Neural progenitor cell (in vitro differentiated cells): ENCODE results near the gene SPARCL1. TPM values are rescaled to one million over a fixed set of nuclear protein-coding genes. Genes with fewer than 3 reads are reported as not detected.

Experiments
- DNase-seq: peaks from one replicate; pipeline ENCODE4 v3.0.0-alpha.2; 2016; ENCODE audit warnings: low spot score
- H2AFZ ChIP-seq: fragments of 200-600 bp; sonication (generic); replicated peaks from 2 replicates; pipeline ENCODE4 v1.6.1; 2016; ENCODE audit warnings: antibody characterized with exemption
- H3F3A ChIP-seq: fragments of 200-600 bp; sonication (generic); 2 replicates; pipeline ENCODE4 v1.6.1; 2016; ENCODE audit warnings: antibody characterized with exemption, low read depth
- H3K27ac ChIP-seq: fragments of 200-600 bp; sonication (generic); 2 replicates; pipeline ENCODE4 v1.5.1; 2016; ENCODE audit warnings: mild to moderate bottlenecking
- H3K27me3 ChIP-seq: fragments of 200-600 bp; sonication (generic); 2 replicates; pipeline ENCODE4 v1.6.1; 2016; ENCODE audit warnings: mild to moderate bottlenecking, moderate library complexity
- H3K36me3 ChIP-seq: fragments of 200-600 bp; sonication (generic); 2 replicates; pipeline ENCODE4 v1.5.1; 2016
- H3K4me1 ChIP-seq: fragments of 200-600 bp; sonication (generic); 2 replicates; pipeline ENCODE4 v1.6.1; 2016; ENCODE audit warnings: mixed run types
- H3K4me2 ChIP-seq: fragments of 200-600 bp; sonication (generic); 2 replicates; pipeline ENCODE4 v1.6.1; 2016
- H3K4me3 ChIP-seq: fragments of 200-600 bp; sonication (generic); 2 replicates; pipeline ENCODE4 v1.5.1; 2016
- H3K79me2 ChIP-seq: fragments of 200-600 bp; sonication (generic); 2 replicates; pipeline ENCODE4 v1.6.1; 2016; ENCODE audit warnings: low read depth
- H3K9ac ChIP-seq: fragments of 200-600 bp; sonication (generic); 2 replicates; pipeline ENCODE4 v1.6.1; 2016
- H3K9me3 ChIP-seq: fragments of 200-600 bp; sonication (generic); 2 replicates; pipeline ENCODE4 v1.5.1; 2016; ENCODE audit warnings: low read depth
- H4K20me1 ChIP-seq: fragments of 200-600 bp; sonication (generic); 2 replicates; pipeline ENCODE4 v1.6.1; 2016; ENCODE audit warnings: low read depth
- H3K27ac Mint-ChIP-seq: 3 replicates; pipeline ENCODE4 v1.8.0; 2021; ENCODE audit warnings: mixed read lengths
- H3K27me3 Mint-ChIP-seq: 2 replicates; pipeline ENCODE4 v1.8.0; 2022; ENCODE audit warnings: low read depth, mild to moderate bottlenecking, inconsistent platforms, moderate library complexity, mixed read lengths; ENCODE audit not compliant: insufficient read depth
- H3K36me3 Mint-ChIP-seq: 3 replicates; pipeline ENCODE4 v1.8.0; 2021; ENCODE audit warnings: mixed read lengths
- H3K4me1 Mint-ChIP-seq: 3 replicates; pipeline ENCODE4 v1.8.0; 2021; ENCODE audit warnings: mixed read lengths
- H3K4me3 Mint-ChIP-seq: 3 replicates; pipeline ENCODE4 v1.8.0; 2021; ENCODE audit warnings: mild to moderate bottlenecking, moderate library complexity, mixed read lengths
- H3K9me3 Mint-ChIP-seq: 3 replicates; pipeline ENCODE4 v1.8.0; 2020; ENCODE audit warnings: mixed read lengths
- CTCF ChIP-seq: fragments of 200-600 bp; sonication (generic); IDR thresholded peaks from 2 replicates; pipeline ENCODE4 v1.5.1; 2017; ENCODE audit warnings: antibody characterized with exemption, mild to moderate bottlenecking
- EZH2 ChIP-seq: fragments of 200-600 bp; sonication (generic); IDR thresholded peaks from 2 replicates; pipeline ENCODE4 v1.6.1; 2017; ENCODE audit warnings: antibody characterized with exemption, mild to moderate bottlenecking, moderate library complexity
- EZH2phosphoT487 ChIP-seq: fragments of 200-600 bp; sonication (generic); IDR thresholded peaks from 2 replicates; pipeline ENCODE4 v1.6.1; 2017; ENCODE audit warnings: antibody characterized with exemption
- total RNA-seq: library from RNA; depleted of rRNA; stranded (reverse); fragments of >200 nt; gene quantifications from 2 replicates; pipeline ENCODE4 v1.2.3, GENCODE V29; 2015; ENCODE audit warnings: low replicate concordance

The SPARCL1 gene
- total RNA-seq, 1 donor from 2014 or later = not detected

- no peaks in the 10 kb centered on the region for H3K4me1 ChIP-seq
- no peaks in the 10 kb centered on the region for H3K9me3 ChIP-seq
- peaks cover 43% of the 10 kb centered on the region for H3K27me3 ChIP-seq
- Mint-ChIP-seq H3K4me3 (no peak overlapping the region), H3K4me1 (peaks cover 6% of the 10 kb centered on the region), H3K9me3 (no peaks in the 10 kb centered on the region), H3K36me3 (peaks cover 2% of the 10 kb centered on the region), H3K27me3 (peaks cover 12% of the 10 kb centered on the region), H3K27ac (no peak overlapping the region)
- H4K20me1 ChIP-seq = no peaks in the 10 kb centered on the region
- H3K4me3 ChIP-seq = no peak overlapping the region
- H3K4me2 ChIP-seq = no peak overlapping the region
- TF ChIP-seq EZH2phosphoT487 (no peak), CTCF (no peak), EZH2 (no peak)
- H2AFZ ChIP-seq = no peak overlapping the region
- H3K79me2 ChIP-seq = no peaks in the 10 kb centered on the region
- DNase-seq = no peak
- H3F3A ChIP-seq = no peaks in the 10 kb centered on the region
- H3K9ac ChIP-seq = no peak overlapping the region
- no peak overlapping the region for H3K27ac ChIP-seq
- no peaks in the 10 kb centered on the region for H3K36me3 ChIP-seq
Observed at GRCh38 chr4:87511500-87511899, 17.7 kb downstream of the SPARCL1 start.

GRCh38 chr4:87510747-87511146 lies 18.4 kb downstream of the SPARCL1 start:
- Histone ChIP-seq H4K20me1 (no peaks in the 10 kb centered on the region), H3K9ac (no peak overlapping the region), H2AFZ (no peak overlapping the region), H3K4me3 (no peak overlapping the region), H3K79me2 (no peaks in the 10 kb centered on the region), H3K4me1 (no peaks in the 10 kb centered on the region), H3K9me3 (no peaks in the 10 kb centered on the region), H3K4me2 (no peak overlapping the region), H3K27ac (no peak overlapping the region), H3K36me3 (no peaks in the 10 kb centered on the region), H3F3A (no peaks in the 10 kb centered on the region), H3K27me3 (peaks cover 35% of the 10 kb centered on the region)
- peaks cover 2% of the 10 kb centered on the region for H3K36me3 Mint-ChIP-seq
- DNase-seq = no peak
- H3K9me3 Mint-ChIP-seq = no peaks in the 10 kb centered on the region
- H3K27ac Mint-ChIP-seq = no peak overlapping the region
- H3K4me1 Mint-ChIP-seq = peaks cover 6% of the 10 kb centered on the region
- H3K27me3 Mint-ChIP-seq = peaks cover 8% of the 10 kb centered on the region
- no peak for TF ChIP-seq EZH2phosphoT487
- TF ChIP-seq CTCF = no peak
- no peak for TF ChIP-seq EZH2
- H3K4me3 Mint-ChIP-seq = no peak overlapping the region

- Histone ChIP-seq H3K36me3 (no peaks in the 10 kb centered on the region), H3K4me2 (no peak overlapping the region), H3K4me3 (no peak overlapping the region), H3K27me3 (peaks cover 1% of the 10 kb centered on the region), H3K27ac (no peak overlapping the region), H4K20me1 (no peaks in the 10 kb centered on the region), H2AFZ (no peak overlapping the region), H3K79me2 (no peaks in the 10 kb centered on the region), H3F3A (no peaks in the 10 kb centered on the region), H3K9me3 (no peaks in the 10 kb centered on the region), H3K4me1 (no peaks in the 10 kb centered on the region), H3K9ac (no peak overlapping the region)
- H3K36me3 Mint-ChIP-seq = peaks cover 2% of the 10 kb centered on the region
- no peak for TF ChIP-seq CTCF
- no peak for TF ChIP-seq EZH2
- no peak for TF ChIP-seq EZH2phosphoT487
- no peak for DNase-seq
- no peaks in the 10 kb centered on the region for H3K9me3 Mint-ChIP-seq
- peaks cover 8% of the 10 kb centered on the region for H3K27me3 Mint-ChIP-seq
- H3K4me3 Mint-ChIP-seq = no peak overlapping the region
- H3K4me1 Mint-ChIP-seq = peaks cover 6% of the 10 kb centered on the region
- H3K27ac Mint-ChIP-seq = no peak overlapping the region
Observed at GRCh38 chr4:87506974-87507701, 22.0 kb downstream of the SPARCL1 start.
